Measurements from ENCODE around the gene NADSYN1.

The NADSYN1 gene

GRCh38 chr11:71433648-71434450 is 19.2 kb upstream of the NADSYN1 start:
- DNase-seq, result peak; percentile 22

GRCh38 chr11:71434576-71435130 is 18.4 kb upstream of the NADSYN1 start:
- DNase-seq, result no peak

- DNase-seq, result no peak
These were observed 17.6 kb upstream of the NADSYN1 start for GRCh38 chr11:71435278-71435951.

- no peak for DNase-seq
These were observed 16.1 kb upstream of the NADSYN1 start for GRCh38 chr11:71436861-71437260.

GRCh38 chr11:71437399-71437798 is 15.6 kb upstream of the NADSYN1 start:
- DNase-seq, result no peak

GRCh38 chr11:71437879-71438278 is 15.1 kb upstream of the NADSYN1 start:
- no peak for DNase-seq

GRCh38 chr11:71438650-71439049 is 14.4 kb upstream of the NADSYN1 start:
- DNase-seq, result no peak

- no peak for DNase-seq
These were observed 12.8 kb upstream of the NADSYN1 start for GRCh38 chr11:71440021-71440755.

- DNase-seq, result no peak
These were observed 11.8 kb upstream of the NADSYN1 start for GRCh38 chr11:71441251-71441650.

- no peak for DNase-seq
These were observed 10.9 kb upstream of the NADSYN1 start for GRCh38 chr11:71442123-71442522.

GRCh38 chr11:71442880-71443279 is 10.1 kb upstream of the NADSYN1 start:
- DNase-seq, result no peak

- no peak for DNase-seq
These were observed 9.1 kb upstream of the NADSYN1 start for GRCh38 chr11:71443736-71444445.

GRCh38 chr11:71444811-71445210 is 8.2 kb upstream of the NADSYN1 start:
- no peak for DNase-seq

- DNase-seq, result no peak
These were observed 6.9 kb upstream of the NADSYN1 start for GRCh38 chr11:71446150-71446549.

GRCh38 chr11:71446942-71447688 is 5.9 kb upstream of the NADSYN1 start:
- peak; percentile 67 for DNase-seq

- DNase-seq, result no peak
These were observed 5.2 kb upstream of the NADSYN1 start for GRCh38 chr11:71447791-71448256.

GRCh38 chr11:71448257-71449171 is 4.5 kb upstream of the NADSYN1 start, which contains the start of gene DHCR7:
Gene DHCR7, minus strand, starts transcription at chr11:71448393. Its CDS starts 3,441 bp downstream, at chr11:71444952.
- DNase-seq, result peak; percentile 94

GRCh38 chr11:71449596-71449995 is 3.4 kb upstream of the NADSYN1 start:
- DNase-seq, result no peak

GRCh38 chr11:71450507-71450906 is 2.5 kb upstream of the NADSYN1 start:
- no peak for DNase-seq

- no peak for DNase-seq
These were observed 2.1 kb upstream of the NADSYN1 start for GRCh38 chr11:71450939-71451338.
